Endothelial cell (in vitro differentiated cells): ENCODE results near the gene GALNT9. TPM values are rescaled to one million over a fixed set of nuclear protein-coding genes. Genes with fewer than 3 reads are reported as not detected.

ENCODE experiments used
- DNase-seq: peaks from one replicate; pipeline ENCODE4 v3.0.0; 2021; ENCODE audit warnings: low spot score
- H3K27ac Mint-ChIP-seq: one replicate; pipeline ENCODE4 v1.8.0; 2021; ENCODE audit warnings: mixed read lengths, inconsistent platforms; ENCODE audit not compliant: unreplicated experiment
- H3K27me3 Mint-ChIP-seq: one replicate; pipeline ENCODE4 v1.8.0; 2021; ENCODE audit warnings: mild to moderate bottlenecking, moderate library complexity, mixed read lengths, inconsistent platforms; ENCODE audit not compliant: unreplicated experiment
- H3K36me3 Mint-ChIP-seq: one replicate; pipeline ENCODE4 v1.8.0; 2021; ENCODE audit warnings: mild to moderate bottlenecking, low read depth, mixed read lengths, inconsistent platforms; ENCODE audit not compliant: unreplicated experiment
- H3K4me1 Mint-ChIP-seq: one replicate; pipeline ENCODE4 v1.8.0; 2021; ENCODE audit warnings: mild to moderate bottlenecking, mixed read lengths, inconsistent platforms; ENCODE audit not compliant: unreplicated experiment
- H3K4me3 Mint-ChIP-seq: one replicate; pipeline ENCODE4 v1.8.0; 2021; ENCODE audit warnings: mild to moderate bottlenecking, mixed read lengths, inconsistent platforms; ENCODE audit not compliant: unreplicated experiment
- H3K9me3 Mint-ChIP-seq: one replicate; pipeline ENCODE4 v1.8.0; 2021; ENCODE audit warnings: mixed read lengths, inconsistent platforms; ENCODE audit not compliant: unreplicated experiment
- total RNA-seq: library from RNA; stranded (reverse); fragmentation: NEBNext Ultra II Directional; extraction: Animal tissue kit (Norgen Biotek cat#: 25700); gene quantifications from one replicate; pipeline ENCODE4 v1.2.1, GENCODE V29; 2021; ENCODE audit not compliant: unreplicated experiment
- TF ChIP-seq, protein P1 (sequence below): fragments of 200-600 bp; sonication (generic); IDR thresholded peaks from one replicate; pipeline ENCODE4 v1.5.0; 2021; ENCODE audit warnings: antibody characterized with exemption; ENCODE audit not compliant: unreplicated experiment

GALNT9 gene
- total RNA-seq, 1 donor from 2014 or later, result not detected

- TF ChIP-seq, protein P1, sequence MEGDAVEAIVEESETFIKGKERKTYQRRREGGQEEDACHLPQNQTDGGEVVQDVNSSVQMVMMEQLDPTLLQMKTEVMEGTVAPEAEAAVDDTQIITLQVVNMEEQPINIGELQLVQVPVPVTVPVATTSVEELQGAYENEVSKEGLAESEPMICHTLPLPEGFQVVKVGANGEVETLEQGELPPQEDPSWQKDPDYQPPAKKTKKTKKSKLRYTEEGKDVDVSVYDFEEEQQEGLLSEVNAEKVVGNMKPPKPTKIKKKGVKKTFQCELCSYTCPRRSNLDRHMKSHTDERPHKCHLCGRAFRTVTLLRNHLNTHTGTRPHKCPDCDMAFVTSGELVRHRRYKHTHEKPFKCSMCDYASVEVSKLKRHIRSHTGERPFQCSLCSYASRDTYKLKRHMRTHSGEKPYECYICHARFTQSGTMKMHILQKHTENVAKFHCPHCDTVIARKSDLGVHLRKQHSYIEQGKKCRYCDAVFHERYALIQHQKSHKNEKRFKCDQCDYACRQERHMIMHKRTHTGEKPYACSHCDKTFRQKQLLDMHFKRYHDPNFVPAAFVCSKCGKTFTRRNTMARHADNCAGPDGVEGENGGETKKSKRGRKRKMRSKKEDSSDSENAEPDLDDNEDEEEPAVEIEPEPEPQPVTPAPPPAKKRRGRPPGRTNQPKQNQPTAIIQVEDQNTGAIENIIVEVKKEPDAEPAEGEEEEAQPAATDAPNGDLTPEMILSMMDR, result no peak
- Mint-ChIP-seq H3K4me1 (peaks cover under 1% of the 10 kb centered on the region), H3K36me3 (no peaks in the 10 kb centered on the region), H3K9me3 (no peaks in the 10 kb centered on the region), H3K27ac (no peak overlapping the region), H3K27me3 (peaks cover 17% of the 10 kb centered on the region), H3K4me3 (no peak overlapping the region)
- no peak for DNase-seq
Measured at GRCh38 chr12:132173135-132174014, 156.0 kb downstream of the GALNT9 start.

GRCh38 chr12:132172619-132173018 lies 156.8 kb downstream of the GALNT9 start:
- Mint-ChIP-seq H3K4me3 (no peak overlapping the region), H3K27me3 (peaks cover 17% of the 10 kb centered on the region), H3K36me3 (no peaks in the 10 kb centered on the region), H3K9me3 (no peaks in the 10 kb centered on the region), H3K4me1 (no peaks in the 10 kb centered on the region), H3K27ac (no peak overlapping the region)
- no peak for DNase-seq
- TF ChIP-seq, protein P1, result no peak

DNA sequence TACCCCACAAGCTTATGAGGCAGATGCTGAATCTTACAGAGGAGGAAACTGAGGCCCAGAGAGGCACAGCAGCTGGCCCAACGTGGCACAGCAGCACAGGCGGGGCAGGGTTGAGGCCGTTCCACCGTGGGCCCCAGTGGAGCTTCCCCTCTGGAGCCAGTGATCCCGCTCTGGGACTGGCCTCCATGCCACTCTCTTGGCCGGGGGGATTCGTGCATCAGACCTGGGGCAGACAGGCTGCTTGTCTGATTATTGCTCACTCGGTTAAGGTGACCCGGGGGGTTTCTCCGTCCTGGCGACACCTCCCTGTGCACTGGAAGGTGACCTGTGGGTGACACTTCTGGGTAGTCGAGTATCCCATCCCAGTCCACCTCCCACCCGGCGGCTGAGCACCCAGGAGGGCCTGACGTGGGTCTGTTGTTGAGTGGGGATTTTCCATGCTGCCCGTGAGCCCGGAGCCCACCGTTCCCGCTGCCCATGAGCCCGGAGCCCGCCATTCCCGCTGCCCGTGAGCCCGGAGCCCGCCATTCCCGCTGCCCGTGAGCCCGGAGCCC lies 157.3 kb downstream of the GALNT9 start:
- no peak for DNase-seq
- Mint-ChIP-seq H3K27me3 (peaks cover 17% of the 10 kb centered on the region), H3K4me1 (no peaks in the 10 kb centered on the region), H3K27ac (no peak overlapping the region), H3K9me3 (no peaks in the 10 kb centered on the region), H3K4me3 (no peak overlapping the region), H3K36me3 (no peaks in the 10 kb centered on the region)
- TF ChIP-seq, protein P1, result no peak

DNA sequence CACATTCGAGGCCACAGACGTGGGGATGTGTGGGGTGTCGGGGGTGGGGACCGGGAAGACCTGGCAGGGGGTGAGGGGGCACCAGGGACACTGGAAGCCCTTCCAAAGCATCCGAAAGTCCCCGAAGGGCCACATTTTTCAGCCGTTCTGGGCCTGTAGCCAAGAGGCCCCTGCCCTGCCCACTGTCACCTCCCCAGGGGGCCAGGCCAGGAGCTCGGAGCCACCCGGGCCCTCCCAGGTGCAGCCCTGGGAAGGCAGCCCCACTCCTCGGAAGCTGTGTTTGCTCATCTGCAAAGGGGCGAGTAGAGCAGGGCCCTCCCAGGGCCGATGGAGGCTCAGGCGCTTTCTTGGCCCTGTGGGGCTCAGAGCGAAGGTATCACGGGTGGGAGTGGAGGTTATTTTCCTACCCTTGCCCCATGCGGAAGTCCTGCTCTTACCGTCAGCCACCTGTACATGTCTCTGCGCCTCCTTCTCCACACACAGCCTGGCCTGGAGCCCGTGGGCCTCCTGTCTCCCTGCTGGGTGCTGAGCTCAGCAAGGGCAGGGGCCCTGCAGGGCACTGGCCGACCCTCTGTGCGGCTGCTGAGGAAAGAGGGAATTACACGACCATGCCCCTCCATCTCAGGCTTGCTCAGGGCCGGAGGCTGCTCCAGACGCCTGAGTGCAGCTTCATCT lies 158.0 kb downstream of the GALNT9 start:
- Mint-ChIP-seq H3K9me3 (no peaks in the 10 kb centered on the region), H3K4me1 (no peaks in the 10 kb centered on the region), H3K27ac (no peak overlapping the region), H3K4me3 (no peak overlapping the region), H3K36me3 (no peaks in the 10 kb centered on the region), H3K27me3 (peaks cover 19% of the 10 kb centered on the region)
- TF ChIP-seq, protein P1, result no peak
- no peak for DNase-seq
